Measurements from ENCODE around the gene RTP5. TPM values are rescaled to one million over a fixed set of nuclear protein-coding genes. Genes with fewer than 3 reads are reported as not detected.
"Not testable (repeated sequence)": the region's sequence is repeated elsewhere in the genome, so short reads cannot be mapped to it uniquely, and the experiment has no call there.

The RTP5 gene
- total RNA-seq, 1 donor from 2014 or later: not detected

GRCh38 chr2:241821460-241822263 lies 47.9 kb upstream of the RTP5 start:
- Mint-ChIP-seq H3K36me3 (ENCODE audit: low read depth, unreplicated experiment) (peaks cover 1% of the 10 kb centered on the region), H3K9me3 (ENCODE audit: unreplicated experiment) (peaks cover 17% of the 10 kb centered on the region), H3K27ac (ENCODE audit: unreplicated experiment) (no peak overlapping the region)

GRCh38 chr2:241822264-241822623 lies 47.3 kb upstream of the RTP5 start:
- Mint-ChIP-seq H3K36me3 (ENCODE audit: low read depth, unreplicated experiment) (peaks cover 1% of the 10 kb centered on the region), H3K4me3 (ENCODE audit: unreplicated experiment) (no peak overlapping the region), H3K4me1 (ENCODE audit: low read depth, unreplicated experiment) (no peaks in the 10 kb centered on the region), H3K9me3 (ENCODE audit: unreplicated experiment) (peaks cover 20% of the 10 kb centered on the region), H3K27me3 (ENCODE audit: low read depth, unreplicated experiment) (peaks cover 36% of the 10 kb centered on the region), H3K27ac (ENCODE audit: unreplicated experiment) (no peak overlapping the region)
- no peak for DNase-seq (ENCODE audit: low read depth)
- peaks cover 2% of the 10 kb centered on the region for H3K27me3 ChIP-seq (ENCODE audit: insufficient read depth, low read length)
- H3K27ac ChIP-seq (ENCODE audit: low read depth, low read length): no peak overlapping the region
- no peak overlapping the region for H2AFZ ChIP-seq (ENCODE audit: low read depth, low read length)
- no peaks in the 10 kb centered on the region for H3K36me3 ChIP-seq (ENCODE audit: insufficient read depth, low read length)
- no peak for FAIRE-seq
- no peak for TF ChIP-seq EZH2 (IDR thresholded peaks at IDR 0.05; ENCODE audit: insufficient read depth, low read length)
- TF ChIP-seq CTCF (IDR thresholded peaks at IDR 0.05; ENCODE audit: insufficient read depth, low read depth, low read length): no peak
- no peak overlapping the region for H3K4me3 ChIP-seq (ENCODE audit: insufficient read depth, low read depth, low read length)
- peaks cover 13% of the 10 kb centered on the region for H3K9me3 ChIP-seq (ENCODE audit: insufficient read depth, low read depth, low read length)
- H3K4me1 ChIP-seq (ENCODE audit: insufficient read depth, low read length): no peaks in the 10 kb centered on the region
- H4K20me1 ChIP-seq (ENCODE audit: insufficient read depth, low read length): no peaks in the 10 kb centered on the region
- no peak overlapping the region for H3K9ac ChIP-seq (ENCODE audit: low read length)
- no peak overlapping the region for H3K4me2 ChIP-seq (ENCODE audit: low read length)
- no peaks in the 10 kb centered on the region for H3K79me2 ChIP-seq (ENCODE audit: insufficient read depth, low read length)

More at GRCh38 chr2:241821460-241822263, 47.9 kb upstream of the RTP5 start:
- FAIRE-seq: no peak
- no peak for DNase-seq (ENCODE audit: low read depth)
- peaks cover 7% of the 10 kb centered on the region for H3K9me3 ChIP-seq (ENCODE audit: insufficient read depth, low read depth, low read length)
- no peaks in the 10 kb centered on the region for H3K79me2 ChIP-seq (ENCODE audit: insufficient read depth, low read length)
- no peaks in the 10 kb centered on the region for H3K4me1 ChIP-seq (ENCODE audit: insufficient read depth, low read length)
- H3K9ac ChIP-seq (ENCODE audit: low read length): no peak overlapping the region
- peaks cover 2% of the 10 kb centered on the region for H3K27me3 ChIP-seq (ENCODE audit: insufficient read depth, low read length)
- peaks cover 34% of the 10 kb centered on the region for H3K27me3 Mint-ChIP-seq (ENCODE audit: low read depth, unreplicated experiment)
- no peak overlapping the region for H2AFZ ChIP-seq (ENCODE audit: low read depth, low read length)
- no peaks in the 10 kb centered on the region for H3K4me1 Mint-ChIP-seq (ENCODE audit: low read depth, unreplicated experiment)
- H3K4me3 Mint-ChIP-seq (ENCODE audit: unreplicated experiment): no peak overlapping the region
- no peak overlapping the region for H3K4me2 ChIP-seq (ENCODE audit: low read length)
- H3K4me3 ChIP-seq (ENCODE audit: insufficient read depth, low read depth, low read length): no peak overlapping the region
- TF ChIP-seq CTCF (IDR thresholded peaks at IDR 0.05; ENCODE audit: insufficient read depth, low read depth, low read length) (no peak), EZH2 (IDR thresholded peaks at IDR 0.05; ENCODE audit: insufficient read depth, low read length) (no peak)
- no peaks in the 10 kb centered on the region for H3K36me3 ChIP-seq (ENCODE audit: insufficient read depth, low read length)
- no peak overlapping the region for H3K27ac ChIP-seq (ENCODE audit: low read depth, low read length)
- H4K20me1 ChIP-seq (ENCODE audit: insufficient read depth, low read length): no peaks in the 10 kb centered on the region

GRCh38 chr2:241823531-241824437 lies 45.7 kb upstream of the RTP5 start:
- not testable (repeated sequence) for H4K20me1 ChIP-seq (ENCODE audit: insufficient read depth, low read length); DNase-seq (ENCODE audit: low read depth); H3K27ac Mint-ChIP-seq (ENCODE audit: unreplicated experiment); H3K27me3 ChIP-seq (ENCODE audit: insufficient read depth, low read length); H3K4me1 Mint-ChIP-seq (ENCODE audit: low read depth, unreplicated experiment); H3K4me3 Mint-ChIP-seq (ENCODE audit: unreplicated experiment); H2AFZ ChIP-seq (ENCODE audit: low read depth, low read length); H3K4me3 ChIP-seq (ENCODE audit: insufficient read depth, low read depth, low read length); H3K4me1 ChIP-seq (ENCODE audit: insufficient read depth, low read length); H3K4me2 ChIP-seq (ENCODE audit: low read length); FAIRE-seq; H3K36me3 ChIP-seq (ENCODE audit: insufficient read depth, low read length); H3K79me2 ChIP-seq (ENCODE audit: insufficient read depth, low read length); H3K36me3 Mint-ChIP-seq (ENCODE audit: low read depth, unreplicated experiment); H3K27ac ChIP-seq (ENCODE audit: low read depth, low read length); H3K9ac ChIP-seq (ENCODE audit: low read length)
- H3K9me3 ChIP-seq (ENCODE audit: insufficient read depth, low read depth, low read length): peaks cover 13% of the 10 kb centered on the region
- Mint-ChIP-seq H3K27me3 (ENCODE audit: low read depth, unreplicated experiment) (peaks cover 33% of the 10 kb centered on the region), H3K9me3 (ENCODE audit: unreplicated experiment) (peaks cover 25% of the 10 kb centered on the region)
